HepG2 (cell line): ENCODE data around the gene C1QTNF6. TPM values are rescaled to one million over a fixed set of nuclear protein-coding genes. Genes with fewer than 3 reads are reported as not detected.

Experiments
- ATAC-seq: fragments of 200-7000 bp; cut with Tn5 transposase; 3 replicates; pipeline ENCODE4 v1.9.1; 2020; ENCODE audit warnings: mild to moderate bottlenecking, moderate library complexity
- BruUV-seq: library from RNA; stranded (reverse); fragments of 400-500 nt; replicated peaks from 2 replicates; lab custom pipeline; 2021; lab: Mats Ljungman, UMichigan
- CTCF ChIA-PET: fragments of 300-600 bp; formaldehyde crosslinking; extraction: SDS; loops from one replicate; lab custom pipeline; 2021; ENCODE audit warnings: low total read pairs, inconsistent platforms, low intra/inter-chr PET ratio; lab: Yijun Ruan, JAX
- POLR2A ChIA-PET: fragments of 350-600 bp; sonication (Branson Sonifier 250); formaldehyde crosslinking; loops from one replicate; lab custom pipeline; 2020; ENCODE audit warnings: antibody characterized with exemption, inconsistent platforms; lab: Yijun Ruan, JAX
- DNase-seq: peaks from one replicate; pipeline ENCODE4 v3.0.0-alpha.2; 2015; ENCODE audit warnings: low spot score
- FAIRE-seq: peaks from 3 replicates; lab custom pipeline; 2011; peaks lifted over from hg19 to GRCh38; lab: Jason Lieb, UNC
- H2AFZ ChIP-seq: one replicate; pipeline ENCODE4 v1.6.1; 2011; ENCODE audit warnings: low read length, inconsistent platforms
- H3K27ac ChIP-seq: fragments of 300-600 bp; 3 replicates; pipeline ENCODE4 v1.8.0; 2011; ENCODE audit warnings: mixed run types, mild to moderate bottlenecking, mixed read lengths, low read length, inconsistent platforms; ENCODE audit not compliant: insufficient read depth; ENCODE audit errors: extremely low read length
- H3K27me3 ChIP-seq, 2 experiments: fragments of 200-600 bp in 1 of 2; 2 replicates in 1 of 2; 3 replicates in 1 of 2; pipeline versions ENCODE4 v1.6.0 to v1.8.0; 2011; ENCODE audit warnings: low read length in 2 of 2, mild to moderate bottlenecking in 2 of 2, moderate library complexity in 2 of 2, inconsistent platforms in 1 of 2; ENCODE audit not compliant: insufficient read depth in 2 of 2, control insufficient read depth in 1 of 2
- H3K36me3 ChIP-seq, 2 experiments: fragments of 200-600 bp in 1 of 2; replicated peaks in 1 of 2; 2 replicates in 1 of 2; 3 replicates in 1 of 2; pipeline versions ENCODE4 v1.5.1 to v1.8.0; 2011; ENCODE audit warnings: low read length in 2 of 2, inconsistent platforms in 1 of 2; ENCODE audit not compliant: insufficient read depth in 2 of 2, control insufficient read depth in 1 of 2
- H3K4me1 ChIP-seq: 2 replicates; pipeline ENCODE4 v1.5.1; 2012; ENCODE audit warnings: low read length, inconsistent platforms; ENCODE audit not compliant: insufficient read depth
- H3K4me2 ChIP-seq: 2 replicates; pipeline ENCODE4 v1.6.0; 2011; ENCODE audit warnings: low read depth, low read length, inconsistent platforms
- H3K4me3 ChIP-seq, 3 experiments: fragments of 200-600 bp in 1 of 3; sonication (generic), shearing (Covaris generic) in 1 of 3; replicated peaks in 1 of 3; 2 replicates each; pipeline ENCODE4 v1.5.1; 2011 to 2016; ENCODE audit warnings: low read length in 3 of 3, inconsistent platforms in 2 of 3, low read depth in 2 of 3, mild to moderate bottlenecking in 2 of 3, control low read depth in 1 of 3, mixed read lengths in 1 of 3; ENCODE audit not compliant: insufficient read depth in 1 of 3
- H3K79me2 ChIP-seq: one replicate; pipeline ENCODE4 v1.6.1; 2011; ENCODE audit warnings: low read length, inconsistent platforms; ENCODE audit not compliant: insufficient read depth
- H3K9ac ChIP-seq: 2 replicates; pipeline ENCODE4 v1.6.0; 2011; ENCODE audit warnings: mild to moderate bottlenecking, low read depth, low read length, inconsistent platforms; ENCODE audit not compliant: insufficient read depth
- H3K9me3 ChIP-seq: 2 replicates; pipeline ENCODE4 v1.5.1; 2012; ENCODE audit warnings: mild to moderate bottlenecking, low read length
- H4K20me1 ChIP-seq: 2 replicates; pipeline ENCODE4 v1.6.0; 2011; ENCODE audit warnings: inconsistent platforms, mild to moderate bottlenecking, low read length, moderate library complexity; ENCODE audit not compliant: insufficient read depth
- ELF1 ChIP-seq: sonication (generic); formaldehyde crosslinking; IDR thresholded peaks from 2 replicates; pipeline ENCODE4 v1.4.0; 2020; ENCODE audit warnings: missing genetic modification reagents
- ISX ChIP-seq: sonication (generic); formaldehyde crosslinking; conservative IDR thresholded peaks from 2 replicates; pipeline ENCODE4 v1.5.0; 2020; ENCODE audit warnings: missing genetic modification reagents
- MED13 ChIP-seq: sonication (generic); formaldehyde crosslinking; IDR thresholded peaks from 2 replicates; pipeline ENCODE4 v1.5.0; 2020; ENCODE audit warnings: missing genetic modification reagents
- MLLT10 ChIP-seq: sonication (generic); formaldehyde crosslinking; IDR thresholded peaks from 2 replicates; pipeline ENCODE4 v1.4.0; 2020; ENCODE audit warnings: missing genetic modification reagents
- NR2F1 ChIP-seq, 2 experiments: fragments of 450-650 bp in 1 of 2; formaldehyde crosslinking in 1 of 2; IDR thresholded peaks; 2 replicates each; pipeline versions ENCODE4 v1.5.0 to v1.6.1; 2016 to 2020; ENCODE audit warnings: mild to moderate bottlenecking in 1 of 2, missing compliant biosample characterization in 1 of 2, missing genetic modification reagents in 1 of 2, moderate library complexity in 1 of 2
- PAF1 ChIP-seq: IDR thresholded peaks from 2 replicates; pipeline ENCODE4 v1.6.1; 2016; ENCODE audit warnings: missing genetic modification reagents, missing compliant biosample characterization
- PCBP1 ChIP-seq: fragments of 200-400 bp; formaldehyde crosslinking; IDR thresholded peaks from 2 replicates; pipeline ENCODE4 v1.6.1; 2017; ENCODE audit warnings: mild to moderate bottlenecking, low read depth, low read length, borderline replicate concordance
- TSC22D2 ChIP-seq: sonication (generic); formaldehyde crosslinking; IDR thresholded peaks from 2 replicates; pipeline ENCODE4 v1.5.1; 2020; ENCODE audit warnings: missing genetic modification reagents, mild to moderate bottlenecking, borderline replicate concordance
- ZNF143 ChIP-seq: sonication (generic); formaldehyde crosslinking; IDR thresholded peaks from 2 replicates; pipeline ENCODE4 v1.4.0; 2020; ENCODE audit warnings: missing genetic modification reagents
- ZNF564 ChIP-seq: sonication (generic); formaldehyde crosslinking; IDR thresholded peaks from 2 replicates; pipeline ENCODE4 v1.8.1; 2023; ENCODE audit warnings: mild to moderate bottlenecking, missing genetic modification reagents
- ZNF709 ChIP-seq: sonication (generic); formaldehyde crosslinking; IDR thresholded peaks from 2 replicates; pipeline ENCODE4 v1.5.0; 2020; ENCODE audit warnings: mild to moderate bottlenecking, missing genetic modification reagents
- ZNF768 ChIP-seq: sonication (generic); formaldehyde crosslinking; IDR thresholded peaks from 2 replicates; pipeline ENCODE4 v1.4.0; 2020; ENCODE audit warnings: missing genetic modification reagents
- ZNF788 ChIP-seq: sonication (generic); formaldehyde crosslinking; IDR thresholded peaks from 2 replicates; pipeline ENCODE4 v1.5.0; 2020; ENCODE audit warnings: mild to moderate bottlenecking, missing genetic modification reagents, borderline replicate concordance
- WGBS: methylation state at CpG from one replicate; pipeline ENCODE4 v1.1.6; 2017; ENCODE audit warnings: low lambda C conversion rate; 5-methylcytosine and 5-hydroxymethylcytosine counted together
- in situ Hi-C: cut with HindIII; loops from 2 replicates; pipeline ENCODE4 v1.10.0; 2017; ENCODE audit warnings: low pct_unique_long_range_greater_than_20kb; ENCODE audit not compliant: extremely low pct_ligation_motif_present
- intact Hi-C: fragments of 100-400 bp; cut with micrococcal nuclease; formaldehyde crosslinking; loops from one replicate; pipeline ENCODE4 v1.10.0; 2022; ENCODE audit not compliant: unreplicated experiment
- polyA plus RNA-seq, 8 experiments: library from polyadenylated mRNA; depleted of rRNA in 3 of 8; stranded (reverse) in 7 of 8; unstranded in 1 of 8; fragments of >200 nt; fragmentation: Illumina TruSeq in 4 of 8; extraction: Trizol in 4 of 8; gene quantifications; 2 replicates each; pipeline versions ENCODE4 v1.2.1 to v1.2.3, GENCODE V29; 2011 to 2016; ENCODE audit warnings: low read depth in 4 of 8, missing spikeins in 1 of 8, mixed read lengths in 1 of 8; ENCODE audit not compliant: insufficient read depth in 1 of 8
- total RNA-seq, 5 experiments: library from RNA; depleted of rRNA; stranded (reverse); fragments of >200 nt; fragmentation: Illumina TruSeq; extraction: Trizol; gene quantifications; 2 replicates each; pipeline ENCODE4 v1.2.3, GENCODE V29; 2016; ENCODE audit warnings: low read depth in 1 of 5
- TF ChIP-seq, protein P1 (sequence below), 2 experiments: sonication (generic) in 1 of 2; formaldehyde crosslinking in 1 of 2; IDR thresholded peaks; 2 replicates each; pipeline versions ENCODE4 v1.6.1 to v1.9.0; 2014 to 2022; ENCODE audit warnings: antibody characterized with exemption in 1 of 2, borderline replicate concordance in 1 of 2, inconsistent platforms in 1 of 2, low read depth in 1 of 2, missing genetic modification reagents in 1 of 2
- TF ChIP-seq, protein P2 (sequence below): sonication (generic); formaldehyde crosslinking; IDR thresholded peaks from 2 replicates; pipeline ENCODE4; 2020; ENCODE audit warnings: missing genetic modification reagents, mild to moderate bottlenecking, borderline replicate concordance

C1QTNF6 gene
- total and polyA plus RNA-seq, 2 of the 13 experiments (the other 11 are each of a cell fraction or from before 2014, with no cell fraction given) = 2.7 to 6.9 TPM

DNA sequence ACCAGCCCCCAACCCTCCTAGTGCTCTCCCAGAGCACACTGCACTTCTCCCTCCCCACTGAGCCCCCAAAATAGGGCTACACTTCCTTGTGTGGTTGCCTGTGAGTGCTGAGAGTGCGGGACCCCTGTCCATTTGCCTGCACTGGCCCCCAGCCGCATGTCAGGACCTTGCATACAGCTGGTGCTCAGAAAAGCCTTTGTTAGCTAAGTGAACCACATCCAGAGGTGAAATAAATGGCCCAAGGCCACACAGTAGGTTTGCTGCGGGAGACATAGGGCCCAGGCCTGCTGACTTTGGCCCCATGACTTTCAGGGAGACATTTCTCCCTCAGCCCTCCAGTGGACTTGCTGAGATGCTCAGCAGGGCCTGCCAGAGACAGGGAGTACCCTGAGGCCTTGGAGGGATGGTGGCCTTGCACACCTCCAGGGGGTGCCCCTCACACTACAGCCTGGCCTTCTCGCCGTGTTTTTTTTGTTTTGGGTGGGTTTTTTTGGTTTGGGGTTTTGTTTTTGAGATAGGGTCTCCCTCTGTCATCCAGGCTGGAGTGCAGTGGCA, 14.0 kb upstream of the C1QTNF6 start:
- Histone ChIP-seq H3K27ac (no peak overlapping the region), H4K20me1 (peaks cover 3% of the 10 kb centered on the region; the same call in 1 of the 2 replicates), H3K9me3 (no peaks in the 10 kb centered on the region), H3K36me3 (no peaks in the 10 kb centered on the region), H3K9ac (no peak overlapping the region), H3K27me3 (no peaks in the 10 kb centered on the region), H3K4me1 (peaks cover 41% of the 10 kb centered on the region), H3K4me2 (no peak overlapping the region), H2AFZ (no peak overlapping the region), H3K79me2 (no peaks in the 10 kb centered on the region), H3K4me3 (no peak overlapping the region)
- intact Hi-C loops = loop anchor here (5.0 kb wide), 1 partner anchor 60 kb away; no protein-coding TSS in a partner anchor
- 73% methylated on average over 4 of the region's 5 CpGs for WGBS
- FAIRE-seq (no peak), ATAC-seq (no peak), DNase-seq (no peak)
- ChIA-PET POLR2A (no interaction called here), CTCF (no interaction called here)
- BruUV-seq = no TSS peak
- in situ Hi-C loops = no loop called here
- no peak for TF ChIP-seq TSC22D2
- TF ChIP-seq, protein P1, sequence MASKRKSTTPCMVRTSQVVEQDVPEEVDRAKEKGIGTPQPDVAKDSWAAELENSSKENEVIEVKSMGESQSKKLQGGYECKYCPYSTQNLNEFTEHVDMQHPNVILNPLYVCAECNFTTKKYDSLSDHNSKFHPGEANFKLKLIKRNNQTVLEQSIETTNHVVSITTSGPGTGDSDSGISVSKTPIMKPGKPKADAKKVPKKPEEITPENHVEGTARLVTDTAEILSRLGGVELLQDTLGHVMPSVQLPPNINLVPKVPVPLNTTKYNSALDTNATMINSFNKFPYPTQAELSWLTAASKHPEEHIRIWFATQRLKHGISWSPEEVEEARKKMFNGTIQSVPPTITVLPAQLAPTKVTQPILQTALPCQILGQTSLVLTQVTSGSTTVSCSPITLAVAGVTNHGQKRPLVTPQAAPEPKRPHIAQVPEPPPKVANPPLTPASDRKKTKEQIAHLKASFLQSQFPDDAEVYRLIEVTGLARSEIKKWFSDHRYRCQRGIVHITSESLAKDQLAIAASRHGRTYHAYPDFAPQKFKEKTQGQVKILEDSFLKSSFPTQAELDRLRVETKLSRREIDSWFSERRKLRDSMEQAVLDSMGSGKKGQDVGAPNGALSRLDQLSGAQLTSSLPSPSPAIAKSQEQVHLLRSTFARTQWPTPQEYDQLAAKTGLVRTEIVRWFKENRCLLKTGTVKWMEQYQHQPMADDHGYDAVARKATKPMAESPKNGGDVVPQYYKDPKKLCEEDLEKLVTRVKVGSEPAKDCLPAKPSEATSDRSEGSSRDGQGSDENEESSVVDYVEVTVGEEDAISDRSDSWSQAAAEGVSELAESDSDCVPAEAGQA (IDR thresholded peaks at IDR 0.05; ENCODE audit: low read depth) = no peak
- TF ChIP-seq, protein P1 (CRISPR knock-in tag; IDR thresholded peaks at IDR 0.05; ENCODE audit: borderline replicate concordance) = no peak
- no peak for TF ChIP-seq PAF1 (CRISPR knock-in tag)
- TF ChIP-seq PCBP1 = no peak
- no peak for TF ChIP-seq ZNF709 (CRISPR knock-in tag)
- TF ChIP-seq ZNF768 (CRISPR knock-in tag) = no peak
- no peak for TF ChIP-seq NR2F1 (CRISPR knock-in tag; IDR thresholded peaks at IDR 0.05)
- no peak for TF ChIP-seq ISX (CRISPR knock-in tag)
- no peak for TF ChIP-seq ELF1 (CRISPR knock-in tag)
- TF ChIP-seq, protein P2, sequence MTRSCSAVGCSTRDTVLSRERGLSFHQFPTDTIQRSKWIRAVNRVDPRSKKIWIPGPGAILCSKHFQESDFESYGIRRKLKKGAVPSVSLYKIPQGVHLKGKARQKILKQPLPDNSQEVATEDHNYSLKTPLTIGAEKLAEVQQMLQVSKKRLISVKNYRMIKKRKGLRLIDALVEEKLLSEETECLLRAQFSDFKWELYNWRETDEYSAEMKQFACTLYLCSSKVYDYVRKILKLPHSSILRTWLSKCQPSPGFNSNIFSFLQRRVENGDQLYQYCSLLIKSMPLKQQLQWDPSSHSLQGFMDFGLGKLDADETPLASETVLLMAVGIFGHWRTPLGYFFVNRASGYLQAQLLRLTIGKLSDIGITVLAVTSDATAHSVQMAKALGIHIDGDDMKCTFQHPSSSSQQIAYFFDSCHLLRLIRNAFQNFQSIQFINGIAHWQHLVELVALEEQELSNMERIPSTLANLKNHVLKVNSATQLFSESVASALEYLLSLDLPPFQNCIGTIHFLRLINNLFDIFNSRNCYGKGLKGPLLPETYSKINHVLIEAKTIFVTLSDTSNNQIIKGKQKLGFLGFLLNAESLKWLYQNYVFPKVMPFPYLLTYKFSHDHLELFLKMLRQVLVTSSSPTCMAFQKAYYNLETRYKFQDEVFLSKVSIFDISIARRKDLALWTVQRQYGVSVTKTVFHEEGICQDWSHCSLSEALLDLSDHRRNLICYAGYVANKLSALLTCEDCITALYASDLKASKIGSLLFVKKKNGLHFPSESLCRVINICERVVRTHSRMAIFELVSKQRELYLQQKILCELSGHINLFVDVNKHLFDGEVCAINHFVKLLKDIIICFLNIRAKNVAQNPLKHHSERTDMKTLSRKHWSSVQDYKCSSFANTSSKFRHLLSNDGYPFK (CRISPR knock-in tag) = no peak
- TF ChIP-seq MED13 = no peak
- TF ChIP-seq ZNF788 (CRISPR knock-in tag) = no peak
- TF ChIP-seq MLLT10 = no peak
- TF ChIP-seq ZNF143 = no peak
- no peak for TF ChIP-seq ZNF564 (CRISPR knock-in tag)
